NCI-H2081 treated with DMSO at 0.1 percent for 48 hours (cell line): Measurements from ENCODE around the gene RAB13.
"Not testable (repeated sequence)": the region's sequence is repeated elsewhere in the genome, so short reads cannot be mapped to it uniquely, and the experiment has no call there.

Experiments
- DNase-seq: peaks from one replicate; lab custom pipeline; 2025; lab: John Stamatoyannopoulos, UW

Gene RAB13

DNA sequence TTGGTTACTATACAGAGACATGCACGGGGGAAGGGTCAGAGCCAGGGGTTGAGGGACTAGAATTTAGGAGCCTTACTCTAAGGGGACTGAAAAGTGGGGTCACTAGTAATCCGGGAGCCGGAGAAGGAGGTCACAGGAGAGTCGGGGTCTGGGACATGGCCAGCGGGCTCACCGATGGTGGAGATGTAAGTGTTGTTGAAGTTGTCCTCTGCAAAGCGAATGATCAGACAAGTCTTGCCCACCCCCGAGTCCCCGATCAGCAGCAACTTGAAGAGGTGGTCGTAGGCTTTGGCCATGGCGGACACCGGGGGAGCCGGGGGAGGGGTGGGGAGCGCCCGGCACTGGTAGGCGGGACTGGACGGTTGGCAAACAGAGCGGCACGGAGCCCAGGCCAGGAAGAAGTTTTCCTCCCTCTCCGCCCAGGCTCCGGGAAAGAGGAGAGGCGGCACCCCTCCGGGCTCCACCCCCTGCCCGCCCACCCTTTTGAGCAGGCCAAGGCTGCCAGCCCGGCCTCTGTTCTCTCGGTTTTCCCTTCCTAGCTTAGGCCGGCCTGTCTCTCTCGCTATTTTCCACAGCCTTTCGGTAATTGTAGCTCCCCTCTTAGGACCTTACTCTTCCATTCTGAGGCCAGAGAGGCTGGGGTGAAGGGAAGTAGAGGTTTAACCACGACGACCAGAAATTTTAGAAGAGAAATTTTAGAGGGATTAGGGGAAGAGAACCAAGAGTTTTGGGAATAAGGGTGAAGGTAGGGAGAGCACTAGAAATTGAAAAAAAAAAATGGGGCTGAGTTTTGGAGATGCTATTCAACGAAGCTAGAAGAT lies at the start of gene RAB13:
TSS of gene RAB13 (minus strand) at position 399 of the 821 bp plus-strand sequence. CDS start at position 296, 103 bp downstream.
- no peak for DNase-seq

DNA sequence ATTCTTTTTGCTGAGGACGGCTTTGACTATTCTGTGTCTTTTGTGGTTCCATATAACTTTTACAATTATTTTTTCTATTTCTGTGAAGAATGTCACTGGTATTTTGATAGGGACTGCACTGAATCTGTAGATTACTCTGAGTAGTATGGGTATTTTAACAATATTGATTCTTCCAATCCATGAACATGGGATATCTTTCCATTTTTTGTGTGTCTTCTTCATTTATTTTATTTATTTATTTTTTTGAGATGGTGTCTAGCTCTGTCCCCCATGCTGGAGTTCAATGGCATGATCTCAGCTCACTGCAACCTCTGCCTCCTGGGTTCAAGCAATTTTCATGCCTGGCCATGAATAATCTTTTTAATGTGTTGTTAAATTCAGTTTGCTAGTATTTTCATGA lies 47.6 kb upstream of the RAB13 start:
- DNase-seq: not testable (repeated sequence)

DNA sequence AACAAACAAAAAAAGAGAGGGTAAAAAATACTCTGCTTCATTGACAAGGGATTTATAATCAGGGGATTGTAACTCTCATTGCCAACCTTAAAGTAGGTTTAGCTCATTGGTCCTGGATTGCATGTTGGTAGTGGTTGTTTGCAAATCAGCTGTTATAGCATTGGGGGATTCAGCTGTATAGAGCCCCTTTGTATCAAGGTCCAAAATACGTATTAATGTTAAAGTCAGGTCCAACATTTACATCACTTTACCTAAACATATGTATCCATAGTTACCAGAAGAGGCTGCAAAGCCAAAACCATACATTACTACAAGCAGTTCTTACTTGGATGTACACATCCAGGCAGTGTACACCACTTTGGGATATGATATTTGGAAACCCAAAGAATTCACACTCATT lies 33.8 kb upstream of the RAB13 start:
- no peak for DNase-seq

DNA sequence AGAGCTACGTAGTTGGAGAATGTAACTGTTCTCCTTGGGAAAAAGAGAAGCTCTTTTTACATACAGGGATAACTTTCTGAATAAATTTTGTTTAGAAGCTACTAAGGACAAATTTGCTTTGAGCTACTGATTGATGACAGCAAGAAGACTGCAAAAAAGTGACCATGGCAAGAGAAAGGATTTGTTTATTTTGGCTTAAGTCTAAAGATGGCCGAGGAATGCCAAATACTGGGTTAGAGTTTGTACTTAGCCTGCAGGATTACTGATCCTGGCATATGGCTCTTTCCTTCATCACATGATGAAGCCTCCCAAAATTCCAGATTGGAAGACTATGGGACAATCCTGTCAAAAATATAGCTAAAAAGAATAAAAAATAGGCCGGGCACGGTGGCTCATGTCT lies 33.1 kb upstream of the RAB13 start:
- DNase-seq: no peak

DNA sequence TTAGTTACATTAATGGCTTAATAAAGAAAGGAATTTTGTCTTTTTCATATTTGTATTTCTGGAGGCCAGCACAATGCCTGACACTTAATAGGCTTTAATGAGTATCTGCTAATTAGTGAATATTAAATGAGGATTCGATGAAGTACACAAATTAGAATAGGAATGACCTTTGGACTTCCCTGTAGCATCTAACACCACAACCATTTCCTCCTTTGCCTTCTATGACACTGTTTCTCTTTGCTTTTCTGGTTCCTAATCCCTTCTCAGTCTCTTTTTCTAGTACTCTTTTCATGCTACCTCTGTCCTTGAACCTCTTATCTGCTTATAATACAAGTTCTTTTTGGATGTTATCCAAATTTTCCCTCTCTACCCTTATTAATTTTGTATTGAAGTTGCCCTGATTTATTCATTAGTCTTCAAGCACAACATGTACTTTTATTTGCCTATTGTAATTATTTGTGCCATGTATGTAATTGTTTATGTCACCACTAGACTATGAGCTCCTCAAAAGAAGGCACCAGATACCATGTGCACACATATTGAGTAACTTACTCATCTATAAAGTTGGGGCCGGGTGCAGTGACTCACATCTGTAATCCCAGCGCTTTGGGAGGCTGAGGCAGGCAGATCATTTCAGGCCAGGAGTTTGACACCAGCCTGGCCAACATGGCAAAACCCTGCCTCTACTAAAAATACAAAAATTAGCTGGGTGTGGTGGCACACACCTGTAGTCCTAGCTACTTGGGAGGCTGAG lies 28.2 kb upstream of the RAB13 start:
- no peak for DNase-seq

DNA sequence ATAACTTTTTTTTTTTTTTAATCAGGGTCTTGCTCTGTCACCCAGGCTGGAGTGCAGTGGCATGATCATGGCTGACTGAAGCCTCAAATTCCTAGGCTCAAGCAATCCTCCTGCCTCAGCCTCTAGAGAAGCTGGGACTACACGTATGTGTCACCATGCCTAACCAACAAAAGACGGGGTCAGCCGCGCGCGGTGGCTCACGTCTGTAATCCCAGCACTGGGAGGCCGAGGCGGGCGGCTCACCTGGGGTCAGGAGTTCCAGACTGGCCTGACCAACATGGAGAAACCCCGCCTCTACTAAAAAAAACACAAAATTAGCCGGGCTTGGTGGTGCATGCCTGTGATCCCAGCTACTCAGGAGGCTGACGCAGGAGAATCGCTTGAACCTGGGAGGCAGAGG lies 26.4 kb upstream of the RAB13 start:
- DNase-seq: not testable (repeated sequence)

DNA sequence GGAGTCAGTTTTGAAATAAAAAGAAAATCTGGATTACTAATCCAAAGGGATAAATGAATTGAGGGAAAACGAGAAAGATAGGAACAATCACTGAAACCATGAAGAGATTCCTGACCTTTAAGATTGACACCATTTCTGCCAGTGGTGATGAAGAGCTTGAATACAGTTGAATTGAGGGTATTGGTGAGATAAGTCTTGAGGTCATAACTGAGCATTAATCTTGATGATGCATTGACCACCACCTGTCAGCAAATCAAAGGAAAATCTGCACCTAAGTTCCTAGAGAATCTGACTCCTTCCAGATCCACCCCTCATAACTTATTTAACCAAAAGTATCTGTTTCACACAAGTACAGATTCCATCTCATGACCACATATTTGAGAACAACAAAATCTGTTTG lies 26.0 kb upstream of the RAB13 start:
- no peak for DNase-seq

DNA sequence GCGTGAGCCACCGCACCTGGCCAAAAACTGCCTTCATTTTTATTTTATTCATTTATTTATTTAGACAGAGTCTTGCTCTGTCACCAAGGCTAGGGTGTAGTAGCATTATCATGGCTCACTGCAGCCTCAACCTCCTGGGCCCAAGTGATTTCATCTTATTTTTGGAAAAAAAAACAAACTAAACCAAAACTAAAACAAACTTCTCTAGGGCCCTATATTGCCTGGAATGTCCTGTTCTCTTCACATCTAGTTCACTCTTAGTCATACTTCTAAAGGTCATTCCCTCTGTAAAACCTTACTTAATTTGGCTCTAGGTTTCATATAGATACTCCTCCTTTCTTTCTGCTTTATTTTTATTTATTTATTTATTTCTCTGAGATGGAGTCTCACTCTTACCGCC lies 20.0 kb upstream of the RAB13 start:
- no peak for DNase-seq

DNA sequence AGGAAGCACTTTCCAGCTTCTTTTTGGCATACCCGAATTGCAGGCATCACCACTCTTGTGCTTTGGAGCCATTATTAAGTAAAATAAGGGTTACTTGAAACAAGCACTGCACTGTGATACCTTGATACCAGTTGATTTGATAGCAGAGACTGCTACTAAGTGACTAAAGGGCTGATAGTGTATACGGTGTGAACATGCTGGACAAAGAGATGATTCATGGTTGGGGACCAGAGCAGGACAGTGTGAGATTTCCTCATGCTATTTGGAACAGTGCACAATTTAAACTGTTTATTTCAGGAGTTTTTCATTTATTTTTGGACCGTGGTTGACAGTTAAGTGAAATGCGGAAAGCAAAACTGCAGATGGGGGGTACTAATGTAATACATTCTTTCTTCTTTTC lies 14.3 kb upstream of the RAB13 start:
- no peak for DNase-seq

DNA sequence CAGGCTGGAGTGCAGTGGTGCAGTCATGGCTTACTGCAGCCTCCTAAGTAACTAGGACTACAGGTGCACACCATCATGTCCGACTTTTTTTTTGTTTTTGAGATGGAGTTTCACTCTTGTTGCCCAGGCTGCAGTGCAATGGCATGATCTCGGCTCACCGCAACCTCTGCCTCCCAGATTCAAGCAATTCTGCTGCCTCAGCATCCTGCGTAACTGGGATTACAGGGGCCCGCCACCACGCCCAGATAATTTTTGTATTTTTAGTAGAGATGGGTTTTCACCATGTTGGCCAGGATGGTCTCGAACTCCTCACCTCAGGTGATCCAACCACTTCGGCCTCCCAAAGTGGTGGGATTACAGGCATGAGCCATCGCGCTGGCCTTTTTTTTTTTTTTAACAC lies 10.7 kb upstream of the RAB13 start:
- DNase-seq: not testable (repeated sequence)

DNA sequence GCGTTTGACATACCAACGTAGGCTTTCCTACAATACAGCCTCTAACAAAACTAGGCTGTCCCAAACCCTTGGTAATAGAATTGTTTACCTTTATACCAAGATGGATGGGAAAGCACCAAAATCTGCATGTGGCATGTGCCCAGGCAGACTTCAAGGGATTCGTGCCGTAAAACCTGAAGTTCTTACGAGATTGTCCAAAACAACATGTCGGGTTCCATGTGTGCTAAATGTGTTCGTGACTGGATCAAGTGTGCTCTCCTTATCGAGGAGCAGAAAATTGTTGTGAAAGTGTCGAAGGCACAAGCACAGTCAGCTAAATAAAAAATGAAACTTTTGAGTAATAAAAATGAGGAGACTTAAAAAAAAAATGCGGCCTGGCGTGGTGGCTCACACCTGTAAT lies 9.5 kb upstream of the RAB13 start:
- no peak for DNase-seq

DNA sequence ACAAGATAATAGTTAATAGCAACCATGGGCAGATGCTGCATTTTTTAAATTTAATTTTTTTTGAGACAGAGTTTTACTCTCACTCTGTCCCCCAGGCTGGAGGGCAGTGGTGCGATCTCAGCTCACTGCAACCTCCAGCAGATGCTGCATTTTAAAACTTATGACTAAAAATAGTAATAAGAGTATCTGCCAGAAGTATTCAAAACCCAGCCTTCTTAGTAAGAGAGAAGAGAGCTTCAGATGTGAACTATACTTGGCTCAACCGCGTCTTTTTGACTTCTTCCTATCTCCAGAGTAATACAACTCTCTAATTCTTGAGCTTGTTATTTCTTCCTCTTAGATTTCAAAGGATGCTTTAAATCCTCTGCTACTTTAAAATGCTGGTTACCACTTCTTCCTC lies 9.1 kb upstream of the RAB13 start:
- DNase-seq: no peak

DNA sequence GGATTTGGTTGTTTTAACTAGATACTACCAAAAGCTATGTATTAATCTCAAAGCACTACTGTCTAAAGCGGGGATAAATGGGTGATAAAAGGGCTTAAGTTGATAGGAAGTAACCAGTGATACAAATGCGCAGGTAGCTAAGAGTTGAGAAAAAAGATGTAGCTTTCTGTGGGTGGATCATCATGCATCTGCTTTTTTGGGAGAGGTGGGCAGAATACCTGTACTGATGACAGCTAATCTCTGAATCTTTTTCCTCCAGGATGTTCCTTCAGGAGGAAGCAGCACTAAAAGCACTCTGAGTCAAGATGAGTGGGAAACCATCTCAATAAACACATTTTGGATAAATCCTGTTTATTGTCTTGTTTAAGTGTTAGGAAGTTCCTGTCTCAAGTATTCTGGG lies 5.7 kb upstream of the RAB13 start:
- no peak for DNase-seq

DNA sequence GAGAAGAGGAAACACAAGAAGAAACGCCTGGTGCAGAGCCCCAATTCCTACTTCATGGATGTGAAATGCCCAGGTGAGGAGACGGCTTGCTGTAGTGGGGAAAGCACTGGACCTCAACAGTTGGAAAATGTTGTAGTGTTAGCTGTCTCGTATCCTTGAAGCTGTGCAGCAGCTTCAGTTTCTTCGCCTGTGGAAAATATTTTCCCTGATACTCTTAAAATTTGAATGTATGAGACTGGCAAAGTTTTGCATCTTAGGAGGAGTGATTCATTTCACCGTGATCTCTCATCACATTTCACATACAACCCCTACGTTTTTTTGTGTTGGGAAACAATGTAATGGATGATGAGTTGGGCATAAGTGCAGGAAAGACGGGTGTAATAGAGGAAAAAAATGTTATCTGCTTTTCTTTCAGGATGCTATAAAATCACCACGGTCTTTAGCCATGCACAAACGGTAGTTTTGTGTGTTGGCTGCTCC lies 5.1 kb upstream of the RAB13 start:
- no peak for DNase-seq

DNA sequence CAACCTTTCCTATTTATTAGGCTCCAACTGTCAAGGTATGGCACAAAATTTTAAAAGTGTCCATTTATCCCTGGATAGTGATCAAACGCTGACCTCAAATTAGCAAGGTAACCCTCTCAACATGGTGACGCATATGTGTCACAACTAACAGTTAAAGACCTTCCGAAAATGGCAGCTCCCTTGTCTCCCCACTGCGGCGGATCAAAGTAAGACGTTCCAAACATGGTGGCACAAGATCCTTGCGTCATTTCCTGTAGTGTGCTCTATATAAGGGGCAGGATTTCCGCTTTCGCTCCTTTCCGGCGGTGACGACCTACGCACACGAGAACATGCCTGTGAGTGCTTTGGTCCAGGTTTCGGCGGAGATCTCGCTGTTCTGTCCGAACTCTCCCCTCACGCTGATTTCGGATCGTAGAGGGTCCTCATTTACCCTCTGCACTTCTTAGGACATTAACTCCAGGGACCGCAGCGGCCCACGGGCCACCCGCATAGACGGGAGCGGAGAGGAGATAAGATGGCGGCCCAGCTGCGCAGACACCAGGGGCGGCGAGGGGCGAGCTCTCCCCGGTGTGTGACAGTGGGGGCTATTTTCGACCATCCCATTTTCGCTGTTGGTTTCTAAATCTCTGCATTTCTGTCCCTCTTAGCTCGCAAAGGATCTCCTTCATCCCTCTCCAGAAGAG lies 4.5 kb upstream of the RAB13 start, which contains the start of gene RPS27:
TSS of gene RPS27 (plus strand) at position 295 of the 683 bp plus-strand sequence. CDS start at position 330, 35 bp downstream.
- DNase-seq: peak; percentile 99

DNA sequence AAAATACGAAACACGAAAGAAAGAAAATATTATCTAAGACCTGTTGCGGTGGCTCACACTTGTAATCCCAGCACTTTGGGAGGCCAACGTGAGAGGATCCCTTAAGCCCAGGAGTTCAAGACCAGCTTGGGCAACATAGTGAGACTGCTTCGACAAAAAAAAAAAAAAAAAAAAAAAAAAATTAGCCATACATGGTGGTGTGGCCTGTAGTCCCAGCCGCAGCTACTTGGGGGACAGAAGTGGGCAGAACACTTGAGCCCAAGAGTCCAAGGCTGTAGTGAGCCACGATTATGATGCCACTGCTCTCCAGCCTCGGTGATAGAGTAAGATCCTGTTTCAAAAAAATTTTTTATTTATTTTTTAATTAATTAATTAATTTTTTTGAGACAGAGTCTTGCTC lies 1.5 kb upstream of the RAB13 start:
- no peak for DNase-seq

DNA sequence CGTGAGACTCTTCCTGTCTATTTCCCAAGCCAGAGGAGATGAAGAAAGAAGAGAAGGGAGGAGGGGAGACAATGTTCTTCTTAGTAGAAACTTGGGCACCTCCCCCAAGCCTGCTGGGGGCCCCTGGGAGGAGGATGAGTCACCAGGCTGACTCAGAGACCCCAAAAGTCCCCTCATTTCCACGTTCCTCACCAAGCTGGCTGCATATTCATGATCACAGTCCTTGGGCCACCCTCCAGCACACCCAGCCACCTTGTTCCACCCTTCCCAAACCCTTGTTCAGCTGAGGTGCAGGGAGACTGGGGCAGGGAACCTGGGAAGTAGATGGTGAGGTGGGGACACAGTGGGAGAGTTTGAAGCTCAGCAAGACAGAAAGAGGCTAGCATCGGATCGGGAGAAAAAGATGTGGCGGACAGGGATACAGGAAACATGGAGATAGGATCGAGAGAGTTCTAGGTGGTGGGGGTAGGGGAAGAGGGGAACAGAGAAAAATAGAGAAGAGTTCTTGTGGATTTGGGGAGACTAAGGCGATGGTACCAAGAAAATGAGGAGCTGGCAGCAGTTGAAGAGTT lies 712 bp downstream of the RAB13 start:
- DNase-seq: no peak

DNA sequence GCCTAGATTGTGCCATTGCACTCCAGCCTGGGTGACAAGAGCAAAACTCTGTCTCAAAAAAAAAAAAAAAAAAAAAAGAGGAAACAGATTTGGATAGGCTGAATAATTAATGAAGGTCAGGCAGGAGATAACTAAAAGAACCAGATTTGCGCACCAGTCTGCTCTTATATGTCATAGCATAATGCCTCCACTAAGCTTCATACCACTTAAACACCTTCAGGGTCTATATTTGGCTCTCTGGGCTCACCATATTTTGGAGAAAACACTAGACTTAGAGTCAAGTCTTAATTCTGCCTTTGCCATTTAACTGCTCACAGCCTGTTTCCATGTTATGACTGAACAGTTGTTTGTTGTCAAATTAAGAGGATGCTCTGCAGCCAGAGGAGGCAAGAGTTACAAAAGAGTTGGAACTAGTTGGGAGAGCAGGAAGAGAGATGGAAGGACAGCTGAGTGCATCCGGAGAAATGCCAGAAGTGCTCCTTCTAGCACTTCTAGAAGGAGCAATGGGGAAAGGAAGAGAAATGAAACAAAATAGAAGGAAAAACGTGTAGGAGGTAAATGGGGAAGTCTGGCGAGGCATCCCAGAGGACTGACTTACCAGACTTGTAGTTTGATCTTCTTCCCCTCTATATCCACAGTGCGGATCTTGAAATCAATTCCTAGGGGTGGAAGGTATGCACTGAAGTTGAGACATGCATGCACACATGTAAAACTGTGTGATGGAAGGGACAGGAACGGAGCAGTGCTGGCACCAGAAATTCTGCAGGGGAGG lies 1.8 kb downstream of the RAB13 start:
- DNase-seq: no peak

DNA sequence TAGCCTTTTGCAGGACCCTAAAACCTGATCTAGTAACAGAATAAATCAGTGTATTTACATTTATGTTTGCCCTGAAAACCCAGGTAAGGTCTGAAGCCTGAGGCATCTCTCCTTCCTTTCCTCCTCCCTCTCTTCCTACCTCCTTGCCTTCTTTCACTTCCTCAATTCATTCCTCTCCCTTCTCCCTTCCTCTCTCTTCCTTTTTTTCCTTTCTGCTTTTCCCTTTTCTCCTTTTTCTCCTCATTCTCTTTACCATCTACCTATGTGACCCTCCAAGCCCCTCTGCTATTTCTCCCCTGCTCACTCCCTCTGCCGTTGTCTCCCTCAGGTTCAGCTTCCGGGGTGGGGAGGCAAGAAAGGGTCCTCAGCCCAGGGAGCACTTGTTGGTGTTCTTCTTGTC lies 4.4 kb downstream of the RAB13 start:
- DNase-seq: not testable (repeated sequence)

DNA sequence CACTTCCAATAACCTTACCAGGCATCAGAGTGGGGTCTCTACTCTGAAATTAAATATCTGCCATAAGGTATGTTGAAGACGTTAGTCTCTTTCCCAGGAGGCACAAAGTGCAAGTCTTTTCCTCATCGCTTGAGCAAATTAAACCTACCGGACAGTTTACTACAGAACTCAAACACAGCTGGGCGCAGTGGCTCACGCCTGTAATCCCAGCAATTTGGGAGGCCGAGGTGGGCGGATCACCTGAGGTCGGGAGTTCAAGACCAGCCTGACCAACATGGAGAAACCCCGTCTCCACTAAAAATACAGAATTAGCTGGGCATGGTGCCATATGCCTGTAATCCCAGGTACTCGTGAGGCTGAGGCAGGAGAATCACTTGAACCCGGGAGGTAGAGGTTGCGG lies 7.0 kb downstream of the RAB13 start:
- not testable (repeated sequence) for DNase-seq

DNA sequence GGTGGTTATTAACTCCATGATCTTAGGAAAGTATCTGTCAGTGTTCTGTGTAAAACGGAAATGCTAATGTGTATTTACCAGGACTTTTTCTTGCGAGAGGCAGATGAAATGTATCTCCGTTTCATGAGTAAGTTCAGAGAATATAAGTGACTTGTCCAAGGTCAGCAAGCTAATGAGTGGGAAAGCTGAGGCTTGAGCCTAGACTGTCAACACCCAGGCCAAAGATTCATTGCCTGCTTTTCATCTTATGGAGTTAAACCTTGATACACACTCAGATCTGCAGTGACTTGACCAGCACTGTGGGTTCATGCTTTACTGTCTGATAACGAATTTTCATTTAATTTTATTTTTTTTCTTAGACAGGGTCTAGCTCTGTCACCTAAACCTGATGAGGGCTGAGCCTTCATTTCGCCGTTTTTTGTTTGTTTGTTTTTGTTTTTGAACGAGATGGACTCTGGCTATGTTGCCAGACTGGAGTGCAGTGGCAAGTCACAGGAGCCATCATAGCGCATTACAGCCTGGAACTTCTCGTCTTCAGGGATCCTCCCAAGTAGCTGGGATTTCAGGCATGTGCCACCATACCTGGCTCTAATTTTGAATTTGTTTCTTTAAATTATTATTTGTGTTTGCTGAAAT lies 7.7 kb downstream of the RAB13 start:
- no peak for DNase-seq
